Endothelial cell of umbilical vein (primary cell): ENCODE results near the gene RAB24. TPM values are rescaled to one million over a fixed set of nuclear protein-coding genes. Genes with fewer than 3 reads are reported as not detected.

Experiments used
- BruUV-seq: library from RNA; stranded (reverse); fragments of 400-500 nt; replicated peaks from 2 replicates; lab custom pipeline; 2021; lab: Mats Ljungman, UMichigan
- CTCF ChIA-PET: fragments of 300-600, 350-600 bp; sonication (Branson Sonifier 250); formaldehyde crosslinking; loops from one replicate; lab custom pipeline; 2021; ENCODE audit warnings: antibody characterized with exemption, inconsistent platforms; lab: Charles Lee
- POLR2A ChIA-PET: fragments of 300-600, 350-600 bp; sonication (Branson Sonifier 250); formaldehyde crosslinking; loops from one replicate; lab custom pipeline; 2021; ENCODE audit warnings: antibody characterized with exemption, inconsistent platforms; lab: Charles Lee
- DNase-seq: peaks from one replicate; pipeline ENCODE4 v3.0.0-alpha.2; 2011; ENCODE audit warnings: low read depth, low spot score
- FAIRE-seq: peaks from 2 replicates; lab custom pipeline; 2011; peaks lifted over from hg19 to GRCh38; lab: Jason Lieb, UNC
- H2AFZ ChIP-seq: 2 replicates; pipeline ENCODE4 v1.6.0; 2012; ENCODE audit warnings: low read depth, low read length, control low read depth, inconsistent platforms
- H3K27ac ChIP-seq: 2 replicates; pipeline ENCODE4 v1.5.1; 2011; ENCODE audit warnings: low read depth, mild to moderate bottlenecking, control low read depth, low read length, moderate library complexity; ENCODE audit not compliant: insufficient read depth
- H3K27me3 ChIP-seq, 2 experiments: 2 replicates each; pipeline versions ENCODE4 v1.6.0 to v1.6.1; 2011; ENCODE audit warnings: low read length in 2 of 2, mixed read lengths in 1 of 2; ENCODE audit not compliant: control insufficient read depth in 2 of 2, insufficient read depth in 2 of 2
- H3K36me3 ChIP-seq, 2 experiments: 2 replicates in 1 of 2; 3 replicates in 1 of 2; pipeline ENCODE4 v1.5.1; 2011; ENCODE audit warnings: low read length in 2 of 2, mild to moderate bottlenecking in 1 of 2, moderate library complexity in 1 of 2; ENCODE audit not compliant: control insufficient read depth in 2 of 2, insufficient read depth in 2 of 2; ENCODE audit errors: extremely low read depth in 1 of 2
- H3K4me1 ChIP-seq: 3 replicates; pipeline ENCODE4 v1.5.1; 2011; ENCODE audit warnings: mild to moderate bottlenecking, low read length; ENCODE audit not compliant: control insufficient read depth, insufficient read depth; ENCODE audit errors: extremely low read depth
- H3K4me2 ChIP-seq: 2 replicates; pipeline ENCODE4 v1.6.1; 2011; ENCODE audit warnings: low read length, control low read depth, mixed read lengths; ENCODE audit not compliant: insufficient read depth
- H3K4me3 ChIP-seq, 3 experiments: fragments of 200-600 bp in 1 of 3; sonication (generic), shearing (Covaris generic) in 1 of 3; replicated peaks in 1 of 3; 2 replicates each; pipeline ENCODE4 v1.5.1; 2011 to 2016; ENCODE audit warnings: control low read depth in 3 of 3, low read length in 3 of 3, mild to moderate bottlenecking in 2 of 3, inconsistent platforms in 1 of 3, low read depth in 1 of 3, moderate library complexity in 1 of 3; ENCODE audit not compliant: insufficient read depth in 1 of 3
- H3K79me2 ChIP-seq: 2 replicates; pipeline ENCODE4 v1.6.0; 2012; ENCODE audit warnings: low read length, inconsistent platforms; ENCODE audit not compliant: control insufficient read depth, insufficient read depth
- H3K9ac ChIP-seq: replicated peaks from 2 replicates; pipeline ENCODE3; 2011; ENCODE audit warnings: low read length, control low read depth; ENCODE audit not compliant: insufficient read depth; ENCODE audit errors: extremely low read depth
- H3K9me1 ChIP-seq: replicated peaks from 3 replicates; pipeline ENCODE4 v1.6.0; 2011; ENCODE audit warnings: mild to moderate bottlenecking, low read length; ENCODE audit not compliant: control insufficient read depth, insufficient read depth; ENCODE audit errors: extremely low read depth
- H3K9me3 ChIP-seq: replicated peaks from 2 replicates; pipeline ENCODE4 v1.5.1; 2012; ENCODE audit warnings: low read length, inconsistent platforms; ENCODE audit not compliant: control insufficient read depth, insufficient read depth
- H4K20me1 ChIP-seq: replicated peaks from 2 replicates; pipeline ENCODE3; 2011; ENCODE audit warnings: mild to moderate bottlenecking, low read length; ENCODE audit not compliant: control insufficient read depth, insufficient read depth; ENCODE audit errors: extremely low read depth
- FOS ChIP-seq: IDR thresholded peaks from 2 replicates; pipeline ENCODE4 v1.6.1; 2011; ENCODE audit warnings: mild to moderate bottlenecking, low read length, moderate library complexity, borderline replicate concordance; ENCODE audit not compliant: insufficient read depth
- GATA2 ChIP-seq: IDR thresholded peaks from 2 replicates; pipeline ENCODE4 v1.7.0; 2011; ENCODE audit warnings: low read depth, mild to moderate bottlenecking, moderate library complexity, mixed read lengths, low read length; ENCODE audit not compliant: insufficient read length, insufficient read depth
- JUN ChIP-seq: IDR thresholded peaks from 2 replicates; pipeline ENCODE4 v1.6.1; 2011; ENCODE audit warnings: borderline replicate concordance, low read depth; ENCODE audit not compliant: insufficient read length, insufficient read depth
- POLR2AphosphoS5 ChIP-seq: IDR thresholded peaks from 2 replicates; pipeline ENCODE4 v1.6.1; 2012; ENCODE audit warnings: low read depth, mild to moderate bottlenecking, control low read depth, low read length, moderate library complexity; ENCODE audit not compliant: insufficient read depth
- dilution Hi-C: fragments of 300-500 bp; cut with MboI; formaldehyde crosslinking; loops from one replicate; pipeline ENCODE4 v1.15.0; 2019; ENCODE audit warnings: low sequenced_read_pairs; ENCODE audit not compliant: extremely low pct_ligation_motif_present
- intact Hi-C: fragments of 100-400 bp; cut with micrococcal nuclease; formaldehyde crosslinking; loops from one replicate; pipeline ENCODE4 v1.10.0; 2022
- polyA plus RNA-seq, 4 experiments: library from polyadenylated mRNA; depleted of rRNA in 3 of 4; stranded (reverse) in 3 of 4; unstranded in 1 of 4; fragments of >200 nt; gene quantifications; 2 replicates each; pipeline versions ENCODE4 v1.2.1 to v1.2.3, GENCODE V29; 2011 to 2012; ENCODE audit warnings: missing spikeins in 1 of 4
- total RNA-seq: library from RNA; stranded (reverse); gene quantifications from 2 replicates; pipeline ENCODE4 v1.2.3, GENCODE V29; 2021
- TF ChIP-seq, protein P1 (sequence below), 2 donors: IDR thresholded peaks; 1 replicate in 1 of 2; 2 replicates in 1 of 2; pipeline ENCODE4 v1.5.1; 2011; ENCODE audit warnings: low read length in 2 of 2, mild to moderate bottlenecking in 2 of 2, moderate library complexity in 2 of 2, control low read depth in 1 of 2, inconsistent platforms in 1 of 2, low read depth in 1 of 2; ENCODE audit not compliant: insufficient read depth in 1 of 2; ENCODE audit errors: extremely low read depth in 1 of 2
- TF ChIP-seq, protein P2 (sequence below): IDR thresholded peaks from 2 replicates; pipeline ENCODE4 v1.6.1; 2011; ENCODE audit not compliant: insufficient read depth, insufficient read length

Gene RAB24
- total and polyA plus RNA-seq, 2 donors (not counting 3 experiments of a cell fraction or from before 2014, with no cell fraction given), result 20.7 to 44.0 TPM

DNA sequence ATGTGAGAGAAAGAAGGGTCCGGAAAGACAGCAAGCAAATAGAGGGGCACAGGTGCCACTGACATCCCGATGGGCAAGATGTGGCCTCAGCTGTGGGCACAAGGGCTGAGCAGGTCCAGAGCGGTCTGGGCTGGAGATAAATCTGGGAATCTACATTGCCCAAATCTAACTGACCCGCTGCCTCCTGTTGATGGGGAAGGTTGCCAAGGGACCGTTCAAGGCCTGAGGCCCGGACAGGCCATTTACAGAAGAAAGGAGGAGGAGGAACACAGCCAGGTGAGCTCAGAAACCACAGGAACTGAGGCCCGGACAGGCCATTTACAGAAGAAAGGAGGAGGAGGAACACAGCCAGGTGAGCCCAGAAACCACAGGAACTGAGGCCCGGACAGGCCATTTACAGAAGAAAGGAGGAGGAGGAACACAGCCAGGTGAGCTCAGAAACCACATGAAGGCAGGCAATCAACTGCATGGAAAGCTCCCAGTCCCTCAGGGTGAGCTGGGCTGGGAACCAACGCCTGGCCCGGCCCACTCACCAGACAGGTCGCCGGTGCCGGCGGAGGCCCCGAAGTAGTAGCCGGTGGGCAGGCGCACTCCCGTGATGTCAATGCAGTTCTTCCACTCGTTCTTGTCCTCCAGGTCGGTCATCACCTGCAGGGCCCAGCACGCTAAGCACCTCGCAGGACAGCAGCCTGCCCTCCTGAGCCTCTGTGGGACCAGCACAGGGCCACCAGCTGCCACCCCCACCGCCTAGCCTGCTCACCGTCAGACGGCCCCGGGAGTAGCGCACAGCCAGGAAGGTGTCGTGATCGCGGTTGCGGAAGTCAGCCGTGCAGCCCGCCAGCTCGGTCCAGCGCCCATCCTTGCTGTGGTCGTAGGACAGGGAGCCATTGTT, 33.3 kb upstream of the RAB24 start:
- FAIRE-seq (no peak), DNase-seq (no peak)
- Histone ChIP-seq H3K9ac (no peak overlapping the region), H3K27me3 (no peaks in the 10 kb centered on the region), H4K20me1 (peaks cover 3% of the 10 kb centered on the region), H3K9me1 (no peaks in the 10 kb centered on the region), H3K27ac (no peak overlapping the region), H3K4me1 (no peaks in the 10 kb centered on the region), H3K36me3 (peaks cover 6 to 61% of the 10 kb centered on the region in 2 experiments), H3K79me2 (peaks cover 13% of the 10 kb centered on the region), H3K4me3 (no peak overlapping the region), H3K4me2 (no peak overlapping the region), H2AFZ (no peak overlapping the region), H3K9me3 (no peaks in the 10 kb centered on the region)
- ChIA-PET POLR2A (no interaction called here), CTCF (interaction anchor here (1.1 to 2.4 kb wide), 5 partner anchors 9 to 53 kb away, joined by 3 to 7 read pairs (median 5); no protein-coding TSS in a partner anchor)
- intact Hi-C loops, result loop anchor here (1.0 kb wide), 1 partner anchor 19 kb away; no protein-coding TSS in a partner anchor
- TF ChIP-seq JUN, result no peak
- TF ChIP-seq, protein P1, sequence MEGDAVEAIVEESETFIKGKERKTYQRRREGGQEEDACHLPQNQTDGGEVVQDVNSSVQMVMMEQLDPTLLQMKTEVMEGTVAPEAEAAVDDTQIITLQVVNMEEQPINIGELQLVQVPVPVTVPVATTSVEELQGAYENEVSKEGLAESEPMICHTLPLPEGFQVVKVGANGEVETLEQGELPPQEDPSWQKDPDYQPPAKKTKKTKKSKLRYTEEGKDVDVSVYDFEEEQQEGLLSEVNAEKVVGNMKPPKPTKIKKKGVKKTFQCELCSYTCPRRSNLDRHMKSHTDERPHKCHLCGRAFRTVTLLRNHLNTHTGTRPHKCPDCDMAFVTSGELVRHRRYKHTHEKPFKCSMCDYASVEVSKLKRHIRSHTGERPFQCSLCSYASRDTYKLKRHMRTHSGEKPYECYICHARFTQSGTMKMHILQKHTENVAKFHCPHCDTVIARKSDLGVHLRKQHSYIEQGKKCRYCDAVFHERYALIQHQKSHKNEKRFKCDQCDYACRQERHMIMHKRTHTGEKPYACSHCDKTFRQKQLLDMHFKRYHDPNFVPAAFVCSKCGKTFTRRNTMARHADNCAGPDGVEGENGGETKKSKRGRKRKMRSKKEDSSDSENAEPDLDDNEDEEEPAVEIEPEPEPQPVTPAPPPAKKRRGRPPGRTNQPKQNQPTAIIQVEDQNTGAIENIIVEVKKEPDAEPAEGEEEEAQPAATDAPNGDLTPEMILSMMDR (IDR thresholded peaks at IDR 0.05; ENCODE audit: extremely low read depth in 1 of 2, insufficient read depth in 1 of 2, low read depth in 1 of 2, low read length in 2 of 2), result no peak
- TF ChIP-seq, protein P2, sequence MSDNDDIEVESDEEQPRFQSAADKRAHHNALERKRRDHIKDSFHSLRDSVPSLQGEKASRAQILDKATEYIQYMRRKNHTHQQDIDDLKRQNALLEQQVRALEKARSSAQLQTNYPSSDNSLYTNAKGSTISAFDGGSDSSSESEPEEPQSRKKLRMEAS, result no peak
- TF ChIP-seq GATA2, result no peak
- TF ChIP-seq POLR2AphosphoS5, result no peak
- no peak for TF ChIP-seq FOS
- dilution Hi-C loops, result no loop called here
- no TSS peak for BruUV-seq
